Measurements from ENCODE around the gene PDE8A. TPM values are rescaled to one million over a fixed set of nuclear protein-coding genes. Genes with fewer than 3 reads are reported as not detected.

The PDE8A gene
- polyA plus RNA-seq, 1 experiment: 48.4 TPM

GRCh38 chr15:85120351-85121113 lies 138.9 kb downstream of the PDE8A start:
- ChIA-PET CTCF (no interaction called here), POLR2A (no interaction called here)
- Histone ChIP-seq H3K9me3 (ENCODE audit: control insufficient read depth, insufficient read depth, low read length) (no peaks in the 10 kb centered on the region), H3K27ac (ENCODE audit: low read depth, low read length) (no peak overlapping the region), H3K27me3 (ENCODE audit: control insufficient read depth, insufficient read depth, low read length) (no peaks in the 10 kb centered on the region), H3K4me3 (ENCODE audit: low read depth, low read length) (no peak overlapping the region)
- DNase-seq (ENCODE audit: low read depth, low spot score): no peak
- TF ChIP-seq CTCF (IDR thresholded peaks at IDR 0.05; ENCODE audit: low read depth, low read length): no peak

GRCh38 chr15:85124173-85124572 lies 142.5 kb downstream of the PDE8A start:
- H3K9me3 ChIP-seq (ENCODE audit: control insufficient read depth, insufficient read depth, low read length): no peaks in the 10 kb centered on the region
- ChIA-PET CTCF (no interaction called here), POLR2A (no interaction called here)
- no peaks in the 10 kb centered on the region for H3K27me3 ChIP-seq (ENCODE audit: control insufficient read depth, insufficient read depth, low read length)
- TF ChIP-seq CTCF (IDR thresholded peaks at IDR 0.05; ENCODE audit: low read depth, low read length): no peak
- H3K27ac ChIP-seq (ENCODE audit: low read depth, low read length): no peak overlapping the region
- no peak for DNase-seq (ENCODE audit: low read depth, low spot score)
- H3K4me3 ChIP-seq (ENCODE audit: low read depth, low read length): no peak overlapping the region

GRCh38 chr15:85125056-85125661 lies 143.5 kb downstream of the PDE8A start:
- DNase-seq (ENCODE audit: low read depth, low spot score): no peak

GRCh38 chr15:85128621-85129020 lies 147.0 kb downstream of the PDE8A start:
- TF ChIP-seq CTCF (IDR thresholded peaks at IDR 0.05; ENCODE audit: low read depth, low read length): no peak
- POLR2A ChIA-PET: no interaction called here
- Histone ChIP-seq H3K27me3 (ENCODE audit: control insufficient read depth, insufficient read depth, low read length) (no peaks in the 10 kb centered on the region), H3K4me3 (ENCODE audit: low read depth, low read length) (no peak overlapping the region), H3K27ac (ENCODE audit: low read depth, low read length) (no peak overlapping the region), H3K9me3 (ENCODE audit: control insufficient read depth, insufficient read depth, low read length) (no peaks in the 10 kb centered on the region)
- CTCF ChIA-PET: no interaction called here
- DNase-seq (ENCODE audit: low read depth, low spot score): no peak

More at GRCh38 chr15:85125056-85125661, 143.5 kb downstream of the PDE8A start:
- Histone ChIP-seq H3K27me3 (ENCODE audit: control insufficient read depth, insufficient read depth, low read length) (no peaks in the 10 kb centered on the region), H3K4me3 (ENCODE audit: low read depth, low read length) (no peak overlapping the region), H3K27ac (ENCODE audit: low read depth, low read length) (no peak overlapping the region), H3K9me3 (ENCODE audit: control insufficient read depth, insufficient read depth, low read length) (no peaks in the 10 kb centered on the region)
- ChIA-PET POLR2A (no interaction called here), CTCF (no interaction called here)
- no peak for TF ChIP-seq CTCF (IDR thresholded peaks at IDR 0.05; ENCODE audit: low read depth, low read length)

GRCh38 chr15:85129881-85130280 lies 148.2 kb downstream of the PDE8A start:
- POLR2A ChIA-PET: no interaction called here
- Histone ChIP-seq H3K27ac (ENCODE audit: low read depth, low read length) (no peak overlapping the region), H3K4me3 (ENCODE audit: low read depth, low read length) (no peak overlapping the region), H3K9me3 (ENCODE audit: control insufficient read depth, insufficient read depth, low read length) (no peaks in the 10 kb centered on the region), H3K27me3 (ENCODE audit: control insufficient read depth, insufficient read depth, low read length) (no peaks in the 10 kb centered on the region)
- DNase-seq (ENCODE audit: low read depth, low spot score): no peak
- TF ChIP-seq CTCF (IDR thresholded peaks at IDR 0.05; ENCODE audit: low read depth, low read length): no peak
- CTCF ChIA-PET: no interaction called here
